B cell (primary cell): Measurements from ENCODE around the gene RERE. TPM values are rescaled to one million over a fixed set of nuclear protein-coding genes. Genes with fewer than 3 reads are reported as not detected.

Source experiments
- ATAC-seq: fragments of 200-7000 bp; cut with Tn5 transposase; one replicate; pipeline ENCODE4 v1.10.0; 2021; ENCODE audit warnings: low read depth, mild to moderate bottlenecking, moderate number of reproducible peaks, moderate library complexity
- CTCF ChIA-PET: fragments of 350-600 bp; sonication (Branson Sonifier 250); formaldehyde crosslinking; loops from one replicate; lab custom pipeline; 2021; ENCODE audit warnings: antibody characterized with exemption, inconsistent platforms; lab: Charles Lee
- POLR2A ChIA-PET: fragments of 350-600 bp; sonication (Branson Sonifier 250); formaldehyde crosslinking; loops from one replicate; lab custom pipeline; 2021; ENCODE audit warnings: antibody characterized with exemption; lab: Charles Lee
- DNase-seq: peaks from one replicate; pipeline ENCODE4 v3.0.0; 2013
- H2AFZ ChIP-seq: 2 replicates; pipeline ENCODE4 v1.6.1; 2012; ENCODE audit warnings: mild to moderate bottlenecking, low read depth, low read length; ENCODE audit not compliant: insufficient read depth, poor library complexity, severe bottlenecking
- H3K27ac ChIP-seq, 2 donors: 1 replicate in 1 of 2; 2 replicates in 1 of 2; pipeline ENCODE4 v1.5.1; 2012 to 2013; ENCODE audit warnings: low read length in 2 of 2, mild to moderate bottlenecking in 2 of 2, moderate library complexity in 1 of 2
- H3K27me3 ChIP-seq, 4 experiments: fragments of 200-600 bp in 1 of 4; sonication (generic) in 1 of 4; replicated peaks in 1 of 4; 1 replicate in 2 of 4; 2 replicates in 2 of 4; pipeline versions ENCODE4 v1.6.1 to v1.7.0; 2013 to 2016; ENCODE audit warnings: low read length in 3 of 4, mild to moderate bottlenecking in 2 of 4, mixed read lengths in 1 of 4, moderate library complexity in 1 of 4; ENCODE audit not compliant: insufficient read depth in 4 of 4, control insufficient read depth in 3 of 4; ENCODE audit errors: control extremely low read depth in 1 of 4
- H3K36me3 ChIP-seq, 2 experiments: replicated peaks in 1 of 2; 1 replicate in 1 of 2; 2 replicates in 1 of 2; pipeline versions ENCODE4 v1.6.1 to v1.7.1; 2013; ENCODE audit warnings: low read length in 1 of 2; ENCODE audit not compliant: insufficient read depth in 2 of 2, control insufficient read depth in 1 of 2; ENCODE audit errors: control extremely low read depth in 1 of 2, extremely low read depth in 1 of 2
- H3K4me1 ChIP-seq, 2 donors: fragments of 200-600 bp in 1 of 2; sonication (generic) in 1 of 2; 1 replicate in 1 of 2; 2 replicates in 1 of 2; pipeline versions ENCODE4 v1.5.1 to v1.6.1; 2013 to 2017; ENCODE audit warnings: low read length in 2 of 2; ENCODE audit not compliant: control insufficient read depth in 2 of 2, insufficient read depth in 2 of 2
- H3K4me2 ChIP-seq: replicated peaks from 2 replicates; pipeline ENCODE3; 2012; ENCODE audit warnings: mild to moderate bottlenecking, low read depth, low read length; ENCODE audit not compliant: poor library complexity, severe bottlenecking
- H3K4me3 ChIP-seq, 5 experiments: fragments of 200-600 bp in 1 of 5; sonication (generic) in 1 of 5; 1 replicate in 3 of 5; 2 replicates in 2 of 5; pipeline versions ENCODE4 v1.5.1 to v1.7.0; 2011 to 2016; ENCODE audit warnings: low read length in 4 of 5, mild to moderate bottlenecking in 4 of 5, low read depth in 2 of 5, control low read depth in 1 of 5, moderate library complexity in 1 of 5; ENCODE audit not compliant: insufficient read depth in 1 of 5; ENCODE audit errors: control extremely low read depth in 1 of 5, extremely low read depth in 1 of 5
- H3K79me2 ChIP-seq: fragments of 200-600 bp; sonication (generic); one replicate; pipeline ENCODE4 v1.6.0; 2016; ENCODE audit warnings: low read length; ENCODE audit not compliant: control insufficient read depth, insufficient read depth
- H3K9ac ChIP-seq: fragments of 200-600 bp; sonication (generic); 2 replicates; pipeline ENCODE4 v1.6.1; 2017; ENCODE audit warnings: mild to moderate bottlenecking, low read length, moderate library complexity
- H3K9me3 ChIP-seq, 3 donors: one replicate each; pipeline versions ENCODE4 v1.6.1 to v1.7.1; 2013; ENCODE audit warnings: low read length in 2 of 3; ENCODE audit not compliant: control insufficient read depth in 2 of 3, insufficient read depth in 1 of 3; ENCODE audit errors: control extremely low read depth in 1 of 3
- H4K20me1 ChIP-seq: 2 replicates; pipeline ENCODE4 v1.6.0; 2012; ENCODE audit warnings: mild to moderate bottlenecking, low read length; ENCODE audit not compliant: insufficient read depth, control insufficient read depth, poor library complexity, severe bottlenecking
- H3K27ac Mint-ChIP-seq: one replicate; pipeline ENCODE4 v1.8.0; 2021; ENCODE audit warnings: mixed read lengths
- H3K27me3 Mint-ChIP-seq: one replicate; pipeline ENCODE4 v1.8.0; 2021; ENCODE audit warnings: mixed read lengths
- H3K4me1 Mint-ChIP-seq: one replicate; pipeline ENCODE4 v1.8.0; 2021; ENCODE audit warnings: mixed read lengths
- H3K4me3 Mint-ChIP-seq: one replicate; pipeline ENCODE4 v1.8.0; 2021; ENCODE audit warnings: mixed read lengths
- H3K9me3 Mint-ChIP-seq: one replicate; pipeline ENCODE4 v1.8.0; 2022; ENCODE audit warnings: mixed read lengths; ENCODE audit not compliant: insufficient read depth
- EZH2 ChIP-seq: IDR thresholded peaks from 2 replicates; pipeline ENCODE4 v1.6.1; 2012; ENCODE audit warnings: borderline replicate concordance, low read depth, mild to moderate bottlenecking, moderate library complexity, low read length; ENCODE audit not compliant: insufficient read depth, poor library complexity, severe bottlenecking
- WGBS: methylation state at CpG from one replicate; pipeline ENCODE4 v1.1.5; 2013; ENCODE audit warnings: missing lambda C conversion rate; ENCODE audit not compliant: insufficient coverage; 5-methylcytosine and 5-hydroxymethylcytosine counted together
- intact Hi-C: fragments of 100-400 bp; cut with micrococcal nuclease; formaldehyde crosslinking; loops from one replicate; pipeline ENCODE4 v1.10.0; 2022
- polyA plus RNA-seq: library from polyadenylated mRNA; depleted of rRNA; stranded (reverse); fragments of >200 nt; gene quantifications from 2 replicates; pipeline ENCODE4 v1.2.3, GENCODE V29; 2012
- total RNA-seq, 2 donors: library from RNA; stranded (reverse); fragments of 120-200 nt in 1 of 2; gene quantifications; 1 replicate in 1 of 2; 2 replicates in 1 of 2; pipeline versions ENCODE4 v1.2.3 to v1.2.4, GENCODE V29; 2013 to 2022
- TF ChIP-seq, protein P1 (sequence below): fragments of 200-600 bp; IDR thresholded peaks from one replicate; pipeline ENCODE4 v1.8.0; 2022; ENCODE audit warnings: antibody characterized with exemption, mild to moderate bottlenecking

The RERE gene
- total and polyA plus RNA-seq, 2 donors (not counting 1 experiment from before 2014, with no cell fraction given): 27.3 to 132 TPM

GRCh38 chr1:8407652-8408051, 409.8 kb downstream of the RERE start:
- no peaks in the 10 kb centered on the region for H3K9me3 ChIP-seq
- no peak overlapping the region for H3K4me3 ChIP-seq
- H3K4me1 ChIP-seq: peaks cover 11 to 21% of the 10 kb centered on the region in 2 donors
- H3K9ac ChIP-seq: no peak overlapping the region
- WGBS: 100% methylated on average over 2 of the region's 5 CpGs
- no peaks in the 10 kb centered on the region for H3K27me3 ChIP-seq
- H3K27me3 Mint-ChIP-seq: no peaks in the 10 kb centered on the region
- POLR2A ChIA-PET: no interaction called here
- intact Hi-C loops: loop anchor here (10.0 kb wide), 1 partner anchor 47 kb away; no protein-coding TSS in a partner anchor
- ATAC-seq (no peak), DNase-seq (no peak)
- peak overlapping the region; percentile 32 for H3K27ac Mint-ChIP-seq
- H3K79me2 ChIP-seq: peaks cover 100% of the 10 kb centered on the region
- TF ChIP-seq EZH2: no peak
- TF ChIP-seq, protein P1, sequence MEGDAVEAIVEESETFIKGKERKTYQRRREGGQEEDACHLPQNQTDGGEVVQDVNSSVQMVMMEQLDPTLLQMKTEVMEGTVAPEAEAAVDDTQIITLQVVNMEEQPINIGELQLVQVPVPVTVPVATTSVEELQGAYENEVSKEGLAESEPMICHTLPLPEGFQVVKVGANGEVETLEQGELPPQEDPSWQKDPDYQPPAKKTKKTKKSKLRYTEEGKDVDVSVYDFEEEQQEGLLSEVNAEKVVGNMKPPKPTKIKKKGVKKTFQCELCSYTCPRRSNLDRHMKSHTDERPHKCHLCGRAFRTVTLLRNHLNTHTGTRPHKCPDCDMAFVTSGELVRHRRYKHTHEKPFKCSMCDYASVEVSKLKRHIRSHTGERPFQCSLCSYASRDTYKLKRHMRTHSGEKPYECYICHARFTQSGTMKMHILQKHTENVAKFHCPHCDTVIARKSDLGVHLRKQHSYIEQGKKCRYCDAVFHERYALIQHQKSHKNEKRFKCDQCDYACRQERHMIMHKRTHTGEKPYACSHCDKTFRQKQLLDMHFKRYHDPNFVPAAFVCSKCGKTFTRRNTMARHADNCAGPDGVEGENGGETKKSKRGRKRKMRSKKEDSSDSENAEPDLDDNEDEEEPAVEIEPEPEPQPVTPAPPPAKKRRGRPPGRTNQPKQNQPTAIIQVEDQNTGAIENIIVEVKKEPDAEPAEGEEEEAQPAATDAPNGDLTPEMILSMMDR: no peak
- peak overlapping the region in 1 of 2 donors; percentile 5 for H3K27ac ChIP-seq
- H3K4me3 Mint-ChIP-seq: no peak overlapping the region
- no peak overlapping the region for H2AFZ ChIP-seq
- peaks cover 36% of the 10 kb centered on the region for H3K4me1 Mint-ChIP-seq
- no peak overlapping the region for H3K4me2 ChIP-seq
- no peaks in the 10 kb centered on the region for H3K9me3 Mint-ChIP-seq
- peaks cover 2 to 57% of the 10 kb centered on the region in 2 experiments for H3K36me3 ChIP-seq
- H4K20me1 ChIP-seq: peaks cover 64% of the 10 kb centered on the region
- CTCF ChIA-PET: interaction anchor here (0.6 to 4.8 kb wide), 12 partner anchors 12 to 441 kb away, joined by 3 to 24 read pairs (median 4); no protein-coding TSS in a partner anchor

DNA sequence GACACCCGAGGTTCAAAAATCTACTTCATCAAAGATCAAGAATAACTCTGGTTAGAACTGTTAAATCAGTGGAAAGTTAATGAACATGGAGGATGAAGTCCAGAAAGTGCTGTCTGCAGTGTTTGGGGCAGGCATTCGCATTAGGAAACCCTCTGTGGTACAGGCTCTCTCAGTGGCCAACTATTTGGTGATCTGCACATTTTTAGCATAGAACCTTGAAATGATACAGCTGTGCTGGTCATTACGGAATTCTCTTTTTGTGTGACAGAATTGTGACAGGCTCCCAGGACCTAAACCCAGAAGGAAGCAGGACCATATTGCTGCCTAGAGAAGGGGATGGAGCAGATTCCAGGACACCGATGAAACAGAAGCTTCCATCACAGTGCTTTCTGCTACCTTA, 410.5 kb downstream of the RERE start:
- H3K27ac Mint-ChIP-seq: peak overlapping the region; percentile 15
- Histone ChIP-seq H3K27ac (no peak overlapping the region), H3K4me2 (no peak overlapping the region), H3K9me3 (no peaks in the 10 kb centered on the region), H3K36me3 (peaks cover 0 to 58% of the 10 kb centered on the region in 2 experiments), H3K4me3 (no peak overlapping the region), H3K79me2 (peaks cover 100% of the 10 kb centered on the region), H3K9ac (no peak overlapping the region), H4K20me1 (peaks cover 63% of the 10 kb centered on the region), H2AFZ (no peak overlapping the region), H3K27me3 (no peaks in the 10 kb centered on the region), H3K4me1 (peaks cover 11 to 21% of the 10 kb centered on the region in 2 donors)
- 100% methylated on average over 2 of the region's 4 CpGs for WGBS
- ChIA-PET CTCF (interaction anchor here (0.6 to 4.8 kb wide), 11 partner anchors 12 to 324 kb away, joined by 3 to 24 read pairs (median 4); no protein-coding TSS in a partner anchor), POLR2A (interaction anchor here (0.7 kb wide), 1 partner anchor 25 kb away, joined by 3 read pairs; no protein-coding TSS in a partner anchor)
- H3K9me3 Mint-ChIP-seq: no peaks in the 10 kb centered on the region
- H3K4me1 Mint-ChIP-seq: peaks cover 30% of the 10 kb centered on the region
- DNase-seq (no peak), ATAC-seq (no peak)
- intact Hi-C loops: loop anchor here (10.0 kb wide), 1 partner anchor 48 kb away; no protein-coding TSS in a partner anchor
- H3K27me3 Mint-ChIP-seq: no peaks in the 10 kb centered on the region
- TF ChIP-seq, protein P1: no peak
- TF ChIP-seq EZH2: no peak
- no peak overlapping the region for H3K4me3 Mint-ChIP-seq
